Cardiac muscle cell (in vitro differentiated cells and primary cell): Measurements from ENCODE around the gene WDR88. TPM values are rescaled to one million over a fixed set of nuclear protein-coding genes. Genes with fewer than 3 reads are reported as not detected.

Experiments
- DNase-seq, 2 donors: peaks; one replicate each; pipeline versions ENCODE4 v3.0.0 to v3.0.0-alpha.2; 2010 to 2017; ENCODE audit warnings: low read depth in 1 of 2, low spot score in 1 of 2
- H3K27ac ChIP-seq: fragments of 200-600 bp; sonication (generic); 2 replicates; pipeline ENCODE4 v1.5.1; 2016
- H3K27me3 ChIP-seq: fragments of 200-600 bp; sonication (generic); 2 replicates; pipeline ENCODE4 v1.6.0; 2016; ENCODE audit warnings: control low read depth
- H3K36me3 ChIP-seq: fragments of 200-600 bp; sonication (generic); 2 replicates; pipeline ENCODE4 v1.5.1; 2016; ENCODE audit warnings: control low read depth
- H3K4me1 ChIP-seq: fragments of 200-600 bp; sonication (generic); 2 replicates; pipeline ENCODE4 v1.8.1; 2017; ENCODE audit warnings: low read depth, mild to moderate bottlenecking, mixed run types
- H3K4me3 ChIP-seq: fragments of 200-600 bp; sonication (generic); 2 replicates; pipeline ENCODE4 v1.5.1; 2016; ENCODE audit warnings: mild to moderate bottlenecking
- H3K9me3 ChIP-seq: fragments of 200-600 bp; sonication (generic); 2 replicates; pipeline ENCODE4 v1.5.1; 2017; ENCODE audit warnings: low read depth, mild to moderate bottlenecking, control low read depth
- polyA plus RNA-seq: library from polyadenylated mRNA; unstranded; fragments of >200 nt; fragmentation: Nextera tagmentation; extraction: Ambion mirVana; gene quantifications from 2 replicates; pipeline ENCODE4 v1.2.1, GENCODE V29; 2016
- total RNA-seq: library from RNA; depleted of rRNA; stranded (reverse); fragments of >200 nt; gene quantifications from 2 replicates; pipeline ENCODE4 v1.2.3, GENCODE V29; 2016
- TF ChIP-seq, protein P1 (sequence below): IDR thresholded peaks from 2 replicates; pipeline ENCODE4 v1.5.1; 2012; ENCODE audit warnings: low read depth, mild to moderate bottlenecking, low read length

The WDR88 gene
- total and polyA plus RNA-seq, 2 experiments from 2014 or later, result 0.78 TPM; not detected in 1

- Histone ChIP-seq H3K4me1 (no peaks in the 10 kb centered on the region), H3K27me3 (no peaks in the 10 kb centered on the region), H3K9me3 (no peaks in the 10 kb centered on the region), H3K36me3 (no peaks in the 10 kb centered on the region), H3K4me3 (no peak overlapping the region), H3K27ac (no peak overlapping the region)
- DNase-seq, result peak; percentile 59 to 63
- TF ChIP-seq, protein P1, sequence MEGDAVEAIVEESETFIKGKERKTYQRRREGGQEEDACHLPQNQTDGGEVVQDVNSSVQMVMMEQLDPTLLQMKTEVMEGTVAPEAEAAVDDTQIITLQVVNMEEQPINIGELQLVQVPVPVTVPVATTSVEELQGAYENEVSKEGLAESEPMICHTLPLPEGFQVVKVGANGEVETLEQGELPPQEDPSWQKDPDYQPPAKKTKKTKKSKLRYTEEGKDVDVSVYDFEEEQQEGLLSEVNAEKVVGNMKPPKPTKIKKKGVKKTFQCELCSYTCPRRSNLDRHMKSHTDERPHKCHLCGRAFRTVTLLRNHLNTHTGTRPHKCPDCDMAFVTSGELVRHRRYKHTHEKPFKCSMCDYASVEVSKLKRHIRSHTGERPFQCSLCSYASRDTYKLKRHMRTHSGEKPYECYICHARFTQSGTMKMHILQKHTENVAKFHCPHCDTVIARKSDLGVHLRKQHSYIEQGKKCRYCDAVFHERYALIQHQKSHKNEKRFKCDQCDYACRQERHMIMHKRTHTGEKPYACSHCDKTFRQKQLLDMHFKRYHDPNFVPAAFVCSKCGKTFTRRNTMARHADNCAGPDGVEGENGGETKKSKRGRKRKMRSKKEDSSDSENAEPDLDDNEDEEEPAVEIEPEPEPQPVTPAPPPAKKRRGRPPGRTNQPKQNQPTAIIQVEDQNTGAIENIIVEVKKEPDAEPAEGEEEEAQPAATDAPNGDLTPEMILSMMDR, result peak; percentile 62
These were observed 82.7 kb downstream of the WDR88 start for GRCh38 chr19:33214596-33214995.

DNA sequence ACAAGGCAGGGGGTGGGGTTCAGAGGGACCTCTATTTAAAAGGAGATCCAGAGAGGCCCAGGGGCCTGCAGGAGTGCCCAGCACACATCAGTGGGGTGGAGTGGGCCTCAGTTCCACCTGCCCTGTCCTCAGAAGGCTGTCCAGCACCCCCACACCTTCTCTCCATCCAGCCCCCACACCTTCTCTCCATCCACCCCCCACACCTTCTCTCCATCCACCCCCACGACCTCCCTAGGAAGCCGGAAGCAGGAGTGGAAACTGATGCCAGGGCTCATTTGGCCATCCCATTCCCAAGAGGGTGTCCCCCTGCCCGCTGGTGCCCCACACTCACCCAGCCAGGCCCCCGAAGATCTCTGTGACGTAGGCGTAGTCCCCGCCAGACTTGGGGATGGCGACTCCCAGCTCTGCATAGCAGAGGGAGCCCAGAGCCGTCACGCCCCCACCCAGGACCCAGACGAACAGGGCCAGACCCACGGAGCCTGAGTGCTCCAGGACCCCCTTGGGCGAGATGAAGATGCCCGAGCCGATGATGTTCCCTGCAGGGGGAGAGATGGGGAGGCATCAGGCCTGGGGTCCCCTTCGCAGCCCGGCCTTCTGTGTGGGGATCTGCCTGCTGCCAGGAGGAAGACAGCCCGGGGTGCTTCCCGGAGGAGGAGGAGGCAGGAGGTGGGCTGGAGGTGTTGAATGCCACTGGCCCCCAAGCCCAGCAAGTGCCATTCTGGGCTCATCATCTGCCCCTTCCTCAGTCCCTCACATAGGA lies 83.7 kb downstream of the WDR88 start:
- no peak overlapping the region for H3K27ac ChIP-seq
- H3K9me3 ChIP-seq, result no peaks in the 10 kb centered on the region
- TF ChIP-seq, protein P1, result no peak
- H3K27me3 ChIP-seq, result peaks cover under 1% of the 10 kb centered on the region
- H3K4me3 ChIP-seq, result no peak overlapping the region
- DNase-seq, result no peak
- no peaks in the 10 kb centered on the region for H3K4me1 ChIP-seq
- no peaks in the 10 kb centered on the region for H3K36me3 ChIP-seq

GRCh38 chr19:33216198-33216830 lies 84.4 kb downstream of the WDR88 start:
- no peaks in the 10 kb centered on the region for H3K36me3 ChIP-seq
- H3K4me3 ChIP-seq, result no peak overlapping the region
- no peaks in the 10 kb centered on the region for H3K9me3 ChIP-seq
- peaks cover 7% of the 10 kb centered on the region for H3K27me3 ChIP-seq
- no peak overlapping the region for H3K27ac ChIP-seq
- no peak for DNase-seq
- TF ChIP-seq, protein P1, result no peak
- no peaks in the 10 kb centered on the region for H3K4me1 ChIP-seq

- no peaks in the 10 kb centered on the region for H3K4me1 ChIP-seq
- no peaks in the 10 kb centered on the region for H3K9me3 ChIP-seq
- H3K27me3 ChIP-seq, result peaks cover 19% of the 10 kb centered on the region
- H3K27ac ChIP-seq, result no peak overlapping the region
- DNase-seq, result no peak
- TF ChIP-seq, protein P1, result no peak
- no peak overlapping the region for H3K4me3 ChIP-seq
- H3K36me3 ChIP-seq, result no peaks in the 10 kb centered on the region
These were observed 86.0 kb downstream of the WDR88 start for GRCh38 chr19:33217881-33218280.

DNA sequence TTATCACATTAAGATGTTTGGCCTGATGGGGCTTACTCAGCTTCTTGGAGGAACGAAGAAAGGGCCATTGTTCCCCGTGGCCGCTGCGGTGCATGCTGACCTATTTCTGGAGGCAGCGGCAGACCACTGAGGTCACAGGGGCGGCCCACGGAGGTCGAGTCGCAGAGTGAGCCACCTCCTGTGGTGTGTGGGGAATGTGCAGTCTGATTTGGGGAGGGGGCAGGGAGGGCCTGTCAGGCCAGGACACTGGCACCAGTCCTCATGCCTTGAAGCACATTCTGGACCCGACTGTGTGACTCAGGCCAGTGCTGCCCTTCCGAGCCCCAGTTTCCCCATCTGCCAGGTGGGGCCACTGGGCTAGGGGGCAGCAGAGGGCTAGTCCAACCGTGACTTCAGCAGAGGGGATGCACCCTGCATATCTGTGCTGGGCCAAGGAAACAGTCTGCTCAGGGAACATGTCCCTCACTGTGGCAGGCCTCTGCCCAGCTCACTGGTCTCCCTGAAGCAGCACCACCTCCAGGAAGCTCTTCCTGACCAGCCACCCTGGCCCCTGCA lies 87.4 kb downstream of the WDR88 start:
- Histone ChIP-seq H3K4me1 (no peaks in the 10 kb centered on the region), H3K9me3 (no peaks in the 10 kb centered on the region), H3K36me3 (no peaks in the 10 kb centered on the region), H3K27me3 (peaks cover 33% of the 10 kb centered on the region), H3K4me3 (no peak overlapping the region), H3K27ac (no peak overlapping the region)
- TF ChIP-seq, protein P1, result peak; percentile 52
- peak in 1 of 2 donors; percentile 83 for DNase-seq
